ENCODE data around the gene NHS.

The NHS gene

GRCh38 chrX:17403189-17403691 lies 28.2 kb downstream of the NHS start:
- no peak overlapping the region for H3K4me3 ChIP-seq (ENCODE audit: low read length in 2 of 2)
- no peak overlapping the region for H3K9ac ChIP-seq (ENCODE audit: low read depth in 1 of 2, low read length in 2 of 2)
- no peaks in the 10 kb centered on the region for H3K36me3 ChIP-seq (ENCODE audit: control insufficient read depth in 2 of 2, insufficient read depth in 2 of 2, low read length in 2 of 2)
- H3K27me3 ChIP-seq (ENCODE audit: control insufficient read depth in 2 of 2, insufficient read depth in 2 of 2, low read length in 2 of 2), result no peaks in the 10 kb centered on the region
- H3K4me1 ChIP-seq (ENCODE audit: control insufficient read depth in 2 of 2, insufficient read depth in 2 of 2, low read length in 2 of 2), result no peaks in the 10 kb centered on the region
- H3K27ac ChIP-seq (ENCODE audit: low read depth in 2 of 2, low read length in 2 of 2), result no peak overlapping the region
- H3K9me3 ChIP-seq (ENCODE audit: control insufficient read depth in 2 of 2, low read length in 2 of 2), result peaks cover 0 to 4% of the 10 kb centered on the region in 2 donors

- no peaks in the 10 kb centered on the region for H3K36me3 ChIP-seq (ENCODE audit: control insufficient read depth in 2 of 2, insufficient read depth in 2 of 2, low read length in 2 of 2)
- H3K4me3 ChIP-seq (ENCODE audit: low read length in 2 of 2), result no peak overlapping the region
- no peaks in the 10 kb centered on the region for H3K4me1 ChIP-seq (ENCODE audit: control insufficient read depth in 2 of 2, insufficient read depth in 2 of 2, low read length in 2 of 2)
- no peak overlapping the region for H3K27ac ChIP-seq (ENCODE audit: low read depth in 2 of 2, low read length in 2 of 2)
- H3K27me3 ChIP-seq (ENCODE audit: control insufficient read depth in 2 of 2, insufficient read depth in 2 of 2, low read length in 2 of 2), result no peaks in the 10 kb centered on the region
- no peaks in the 10 kb centered on the region for H3K9me3 ChIP-seq (ENCODE audit: control insufficient read depth in 2 of 2, low read length in 2 of 2)
- no peak overlapping the region for H3K9ac ChIP-seq (ENCODE audit: low read depth in 1 of 2, low read length in 2 of 2)
Measured at GRCh38 chrX:17403972-17404371, 29.0 kb downstream of the NHS start.

- Histone ChIP-seq H3K27me3 (ENCODE audit: control insufficient read depth in 2 of 2, insufficient read depth in 2 of 2, low read length in 2 of 2) (no peaks in the 10 kb centered on the region), H3K27ac (ENCODE audit: low read depth in 2 of 2, low read length in 2 of 2) (no peak overlapping the region), H3K36me3 (ENCODE audit: control insufficient read depth in 2 of 2, insufficient read depth in 2 of 2, low read length in 2 of 2) (no peaks in the 10 kb centered on the region), H3K9me3 (ENCODE audit: control insufficient read depth in 2 of 2, low read length in 2 of 2) (no peaks in the 10 kb centered on the region), H3K9ac (ENCODE audit: low read depth in 1 of 2, low read length in 2 of 2) (no peak overlapping the region), H3K4me3 (ENCODE audit: low read length in 2 of 2) (no peak overlapping the region), H3K4me1 (ENCODE audit: control insufficient read depth in 2 of 2, insufficient read depth in 2 of 2, low read length in 2 of 2) (no peaks in the 10 kb centered on the region)
Measured at GRCh38 chrX:17405225-17405969, 30.4 kb downstream of the NHS start.

- Histone ChIP-seq H3K27ac (ENCODE audit: low read depth in 2 of 2, low read length in 2 of 2) (no peak overlapping the region), H3K4me1 (ENCODE audit: control insufficient read depth in 2 of 2, insufficient read depth in 2 of 2, low read length in 2 of 2) (no peaks in the 10 kb centered on the region), H3K4me3 (ENCODE audit: low read length in 2 of 2) (no peak overlapping the region), H3K9me3 (ENCODE audit: control insufficient read depth in 2 of 2, low read length in 2 of 2) (no peaks in the 10 kb centered on the region), H3K36me3 (ENCODE audit: control insufficient read depth in 2 of 2, insufficient read depth in 2 of 2, low read length in 2 of 2) (no peaks in the 10 kb centered on the region), H3K27me3 (ENCODE audit: control insufficient read depth in 2 of 2, insufficient read depth in 2 of 2, low read length in 2 of 2) (no peaks in the 10 kb centered on the region), H3K9ac (ENCODE audit: low read depth in 1 of 2, low read length in 2 of 2) (no peak overlapping the region)
Measured at GRCh38 chrX:17409566-17410290, 34.7 kb downstream of the NHS start.

- H3K27me3 ChIP-seq (ENCODE audit: control insufficient read depth in 2 of 2, insufficient read depth in 2 of 2, low read length in 2 of 2), result no peaks in the 10 kb centered on the region
- H3K36me3 ChIP-seq (ENCODE audit: control insufficient read depth in 2 of 2, insufficient read depth in 2 of 2, low read length in 2 of 2), result no peaks in the 10 kb centered on the region
- no peak overlapping the region for H3K9ac ChIP-seq (ENCODE audit: low read depth in 1 of 2, low read length in 2 of 2)
Measured at GRCh38 chrX:17410651-17411050, 35.7 kb downstream of the NHS start.

GRCh38 chrX:17411205-17411604 lies 36.2 kb downstream of the NHS start:
- Histone ChIP-seq H3K4me3 (ENCODE audit: low read length in 2 of 2) (no peak overlapping the region), H3K27me3 (ENCODE audit: control insufficient read depth in 2 of 2, insufficient read depth in 2 of 2, low read length in 2 of 2) (no peaks in the 10 kb centered on the region), H3K27ac (ENCODE audit: low read depth in 2 of 2, low read length in 2 of 2) (no peak overlapping the region), H3K9ac (ENCODE audit: low read depth in 1 of 2, low read length in 2 of 2) (no peak overlapping the region), H3K36me3 (ENCODE audit: control insufficient read depth in 2 of 2, insufficient read depth in 2 of 2, low read length in 2 of 2) (no peaks in the 10 kb centered on the region), H3K4me1 (ENCODE audit: control insufficient read depth in 2 of 2, insufficient read depth in 2 of 2, low read length in 2 of 2) (no peaks in the 10 kb centered on the region), H3K9me3 (ENCODE audit: control insufficient read depth in 2 of 2, low read length in 2 of 2) (no peaks in the 10 kb centered on the region)

More at GRCh38 chrX:17410651-17411050, 35.7 kb downstream of the NHS start:
- Histone ChIP-seq H3K4me1 (ENCODE audit: control insufficient read depth in 2 of 2, insufficient read depth in 2 of 2, low read length in 2 of 2) (no peaks in the 10 kb centered on the region), H3K4me3 (ENCODE audit: low read length in 2 of 2) (no peak overlapping the region), H3K27ac (ENCODE audit: low read depth in 2 of 2, low read length in 2 of 2) (no peak overlapping the region), H3K9me3 (ENCODE audit: control insufficient read depth in 2 of 2, low read length in 2 of 2) (no peaks in the 10 kb centered on the region)

GRCh38 chrX:17412692-17413091 lies 37.7 kb downstream of the NHS start:
- no peaks in the 10 kb centered on the region for H3K4me1 ChIP-seq (ENCODE audit: control insufficient read depth in 2 of 2, insufficient read depth in 2 of 2, low read length in 2 of 2)
- H3K9ac ChIP-seq (ENCODE audit: low read depth in 1 of 2, low read length in 2 of 2), result no peak overlapping the region
- H3K27ac ChIP-seq (ENCODE audit: low read depth in 2 of 2, low read length in 2 of 2), result no peak overlapping the region
- H3K36me3 ChIP-seq (ENCODE audit: control insufficient read depth in 2 of 2, insufficient read depth in 2 of 2, low read length in 2 of 2), result no peaks in the 10 kb centered on the region
- H3K9me3 ChIP-seq (ENCODE audit: control insufficient read depth in 2 of 2, low read length in 2 of 2), result no peaks in the 10 kb centered on the region
- H3K27me3 ChIP-seq (ENCODE audit: control insufficient read depth in 2 of 2, insufficient read depth in 2 of 2, low read length in 2 of 2), result no peaks in the 10 kb centered on the region
- H3K4me3 ChIP-seq (ENCODE audit: low read length in 2 of 2), result no peak overlapping the region

GRCh38 chrX:17413228-17413627 lies 38.2 kb downstream of the NHS start:
- no peaks in the 10 kb centered on the region for H3K36me3 ChIP-seq (ENCODE audit: control insufficient read depth in 2 of 2, insufficient read depth in 2 of 2, low read length in 2 of 2)
- H3K9ac ChIP-seq (ENCODE audit: low read depth in 1 of 2, low read length in 2 of 2), result no peak overlapping the region
- no peaks in the 10 kb centered on the region for H3K27me3 ChIP-seq (ENCODE audit: control insufficient read depth in 2 of 2, insufficient read depth in 2 of 2, low read length in 2 of 2)
- H3K4me3 ChIP-seq (ENCODE audit: low read length in 2 of 2), result no peak overlapping the region
- H3K9me3 ChIP-seq (ENCODE audit: control insufficient read depth in 2 of 2, low read length in 2 of 2), result no peaks in the 10 kb centered on the region
- H3K4me1 ChIP-seq (ENCODE audit: control insufficient read depth in 2 of 2, insufficient read depth in 2 of 2, low read length in 2 of 2), result no peaks in the 10 kb centered on the region
- H3K27ac ChIP-seq (ENCODE audit: low read depth in 2 of 2, low read length in 2 of 2), result no peak overlapping the region

- H3K27ac ChIP-seq (ENCODE audit: low read depth in 2 of 2, low read length in 2 of 2), result no peak overlapping the region
- no peaks in the 10 kb centered on the region for H3K36me3 ChIP-seq (ENCODE audit: control insufficient read depth in 2 of 2, insufficient read depth in 2 of 2, low read length in 2 of 2)
- H3K9me3 ChIP-seq (ENCODE audit: control insufficient read depth in 2 of 2, low read length in 2 of 2), result no peaks in the 10 kb centered on the region
- no peak overlapping the region for H3K4me3 ChIP-seq (ENCODE audit: low read length in 2 of 2)
- no peak overlapping the region for H3K9ac ChIP-seq (ENCODE audit: low read depth in 1 of 2, low read length in 2 of 2)
- no peaks in the 10 kb centered on the region for H3K27me3 ChIP-seq (ENCODE audit: control insufficient read depth in 2 of 2, insufficient read depth in 2 of 2, low read length in 2 of 2)
- no peaks in the 10 kb centered on the region for H3K4me1 ChIP-seq (ENCODE audit: control insufficient read depth in 2 of 2, insufficient read depth in 2 of 2, low read length in 2 of 2)
Measured at GRCh38 chrX:17414027-17414658, 39.1 kb downstream of the NHS start.

GRCh38 chrX:17414839-17415238 lies 39.8 kb downstream of the NHS start:
- no peaks in the 10 kb centered on the region for H3K27me3 ChIP-seq (ENCODE audit: control insufficient read depth in 2 of 2, insufficient read depth in 2 of 2, low read length in 2 of 2)
- no peak overlapping the region for H3K9ac ChIP-seq (ENCODE audit: low read depth in 1 of 2, low read length in 2 of 2)
- no peaks in the 10 kb centered on the region for H3K36me3 ChIP-seq (ENCODE audit: control insufficient read depth in 2 of 2, insufficient read depth in 2 of 2, low read length in 2 of 2)
- H3K4me3 ChIP-seq (ENCODE audit: low read length in 2 of 2), result no peak overlapping the region
- no peak overlapping the region for H3K27ac ChIP-seq (ENCODE audit: low read depth in 2 of 2, low read length in 2 of 2)
- H3K4me1 ChIP-seq (ENCODE audit: control insufficient read depth in 2 of 2, insufficient read depth in 2 of 2, low read length in 2 of 2), result no peaks in the 10 kb centered on the region
- no peaks in the 10 kb centered on the region for H3K9me3 ChIP-seq (ENCODE audit: control insufficient read depth in 2 of 2, low read length in 2 of 2)
